HUES6 (cell line): Measurements from ENCODE around the gene SETD3.
A peak's percentile ranks its signal among the peaks of the same experiment; 100 is the strongest.

Experiments
- H3K27ac ChIP-seq: 2 replicates; pipeline ENCODE4 v1.7.0; 2013; ENCODE audit warnings: low read depth, mild to moderate bottlenecking, low read length, inconsistent platforms
- H3K27me3 ChIP-seq: 2 replicates; pipeline ENCODE4 v1.6.1; 2013; ENCODE audit warnings: low read length; ENCODE audit not compliant: control insufficient read depth, insufficient read depth
- H3K36me3 ChIP-seq: 2 replicates; pipeline ENCODE4 v1.6.1; 2013; ENCODE audit warnings: low read length; ENCODE audit not compliant: control insufficient read depth, insufficient read depth
- H3K4me1 ChIP-seq: 2 replicates; pipeline ENCODE4 v1.6.1; 2013; ENCODE audit warnings: low read length; ENCODE audit not compliant: control insufficient read depth, insufficient read depth
- H3K4me3 ChIP-seq: 2 replicates; pipeline ENCODE4 v1.5.1; 2013; ENCODE audit warnings: low read depth, low read length
- H3K9ac ChIP-seq: one replicate; pipeline ENCODE4 v1.6.1; 2013; ENCODE audit warnings: mild to moderate bottlenecking, low read length
- H3K9me3 ChIP-seq: 2 replicates; pipeline ENCODE4 v1.6.1; 2013; ENCODE audit warnings: low read depth, low read length; ENCODE audit not compliant: control insufficient read depth, insufficient read depth

SETD3 gene

DNA sequence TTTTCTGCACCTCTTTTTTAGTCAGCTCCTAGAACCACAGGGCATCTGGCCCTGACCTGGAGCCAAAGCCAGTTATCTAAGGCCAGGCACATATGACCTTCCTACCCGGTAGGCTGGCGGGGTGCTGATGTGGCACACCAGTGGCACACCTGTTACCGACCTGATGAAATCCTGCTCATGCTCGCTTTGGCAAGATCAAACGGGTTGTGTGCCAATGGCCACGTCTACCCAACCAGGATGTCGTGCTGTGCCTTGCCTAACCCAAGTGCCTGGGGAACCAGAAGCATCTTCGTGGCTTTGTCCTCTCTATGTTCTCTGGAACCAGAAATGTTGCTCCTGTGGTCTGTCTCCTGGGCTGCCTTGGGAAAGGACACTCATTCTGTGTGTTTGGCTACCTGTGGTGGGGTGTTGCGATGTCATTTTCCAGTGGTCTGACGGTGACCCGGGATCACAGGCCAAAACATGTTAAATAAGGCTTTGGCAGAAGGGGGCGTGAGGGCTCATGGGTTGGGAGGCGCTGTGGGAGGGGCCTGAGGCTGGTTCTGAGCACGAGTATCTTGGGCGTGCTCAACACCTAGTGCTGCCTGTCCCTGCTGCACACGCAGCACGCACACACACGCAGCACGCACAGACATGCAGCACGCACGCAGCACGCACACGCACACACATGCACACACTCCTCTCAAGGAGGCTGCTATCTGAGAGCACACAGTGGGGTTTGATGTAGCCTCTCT is 28.4 kb upstream of the SETD3 start:
- Histone ChIP-seq H3K9ac (no peak overlapping the region), H3K36me3 (peaks cover 70% of the 10 kb centered on the region), H3K4me3 (no peak overlapping the region), H3K27ac (no peak overlapping the region), H3K4me1 (peaks cover 5% of the 10 kb centered on the region; the same call in 1 of the 2 replicates), H3K9me3 (no peaks in the 10 kb centered on the region), H3K27me3 (no peaks in the 10 kb centered on the region)

DNA sequence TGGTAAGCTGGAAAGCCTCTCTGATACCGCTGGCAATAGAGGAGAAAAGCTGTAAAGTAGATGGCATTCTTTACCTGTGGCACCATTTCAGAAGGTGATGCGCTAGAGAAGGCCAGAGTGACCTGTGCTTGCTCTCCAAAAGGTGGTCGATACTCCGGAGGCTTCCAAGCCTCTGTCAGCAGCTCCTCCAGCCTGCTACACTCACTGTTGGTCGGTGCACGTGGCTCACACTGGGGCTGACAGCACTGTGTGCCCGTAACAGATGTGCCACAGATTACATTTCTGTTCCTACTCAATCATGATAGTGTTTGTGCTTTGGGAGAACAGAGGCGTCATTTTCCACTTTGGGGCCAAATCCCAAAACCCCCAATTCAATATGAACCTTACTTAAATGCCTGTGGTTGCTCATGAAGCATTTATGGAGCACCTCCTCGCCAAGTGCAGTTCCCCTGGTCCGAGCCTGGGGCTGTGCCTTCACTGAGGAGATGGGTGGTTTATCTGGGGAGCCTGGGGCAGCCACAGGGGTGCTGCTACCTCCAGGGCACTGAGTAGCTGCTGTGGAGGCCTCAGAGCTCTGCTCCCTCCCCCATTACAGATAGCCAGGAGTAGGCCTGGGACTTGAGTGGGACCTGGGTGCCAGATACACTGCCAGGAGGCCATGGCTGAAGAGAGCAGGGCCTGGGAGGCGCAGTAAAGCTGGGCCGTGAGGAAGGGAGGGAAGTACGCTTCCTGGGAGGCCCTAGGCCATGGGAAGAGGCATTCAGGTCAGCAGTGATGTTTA is 27.4 kb upstream of the SETD3 start:
- peaks cover 15% of the 10 kb centered on the region for H3K4me1 ChIP-seq
- H3K9ac ChIP-seq = no peak overlapping the region
- no peaks in the 10 kb centered on the region for H3K27me3 ChIP-seq
- peaks cover 78% of the 10 kb centered on the region for H3K36me3 ChIP-seq
- no peak overlapping the region for H3K27ac ChIP-seq
- H3K9me3 ChIP-seq = no peaks in the 10 kb centered on the region
- H3K4me3 ChIP-seq = no peak overlapping the region

DNA sequence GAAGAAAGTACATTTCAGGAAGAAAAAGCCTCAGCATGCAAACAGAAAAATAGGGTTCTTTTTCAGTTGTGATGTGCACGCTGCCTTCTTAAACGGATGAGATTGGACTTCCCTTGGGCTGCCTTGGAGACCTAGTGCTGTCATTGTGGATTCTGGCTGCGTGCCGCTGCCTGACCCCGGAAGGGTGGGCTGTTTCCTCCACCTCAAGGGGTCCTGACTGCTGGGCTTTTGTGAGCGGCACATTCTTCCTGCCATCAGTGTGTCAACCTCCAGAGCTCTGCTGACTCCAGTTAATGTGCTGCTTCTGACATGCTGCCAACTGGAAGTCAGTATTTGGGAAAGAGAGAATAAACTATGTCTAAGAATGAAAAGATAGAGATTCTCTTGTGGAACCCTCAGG is 25.6 kb upstream of the SETD3 start:
- H3K9ac ChIP-seq = no peak overlapping the region
- H3K36me3 ChIP-seq = peaks cover 86% of the 10 kb centered on the region
- H3K27ac ChIP-seq = no peak overlapping the region
- peaks cover 24% of the 10 kb centered on the region for H3K4me1 ChIP-seq
- no peaks in the 10 kb centered on the region for H3K9me3 ChIP-seq
- no peak overlapping the region for H3K4me3 ChIP-seq
- no peaks in the 10 kb centered on the region for H3K27me3 ChIP-seq

DNA sequence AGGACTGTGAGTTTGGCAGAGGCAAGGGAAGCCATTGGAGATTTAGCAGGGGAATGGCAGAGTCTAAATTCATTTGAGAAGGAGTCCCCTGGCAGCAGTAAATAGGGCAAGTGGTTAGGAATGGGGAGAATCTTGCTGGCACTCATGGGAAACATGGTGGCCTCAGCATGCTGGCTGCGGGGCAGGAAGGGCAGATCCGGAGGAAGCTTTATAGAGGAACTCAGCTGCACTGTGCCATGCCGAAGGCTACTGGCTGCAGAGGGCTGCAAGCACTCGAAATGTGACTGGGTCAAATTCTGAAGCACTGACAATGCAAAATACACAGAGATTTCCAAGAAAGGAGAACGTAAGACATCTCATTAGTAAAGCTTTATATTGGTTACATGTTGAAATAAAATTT is 24.4 kb upstream of the SETD3 start:
- H3K9ac ChIP-seq = no peak overlapping the region
- H3K36me3 ChIP-seq = peaks cover 97% of the 10 kb centered on the region
- no peaks in the 10 kb centered on the region for H3K9me3 ChIP-seq
- no peaks in the 10 kb centered on the region for H3K27me3 ChIP-seq
- H3K4me1 ChIP-seq = peaks cover 21% of the 10 kb centered on the region
- H3K27ac ChIP-seq = no peak overlapping the region
- no peak overlapping the region for H3K4me3 ChIP-seq

DNA sequence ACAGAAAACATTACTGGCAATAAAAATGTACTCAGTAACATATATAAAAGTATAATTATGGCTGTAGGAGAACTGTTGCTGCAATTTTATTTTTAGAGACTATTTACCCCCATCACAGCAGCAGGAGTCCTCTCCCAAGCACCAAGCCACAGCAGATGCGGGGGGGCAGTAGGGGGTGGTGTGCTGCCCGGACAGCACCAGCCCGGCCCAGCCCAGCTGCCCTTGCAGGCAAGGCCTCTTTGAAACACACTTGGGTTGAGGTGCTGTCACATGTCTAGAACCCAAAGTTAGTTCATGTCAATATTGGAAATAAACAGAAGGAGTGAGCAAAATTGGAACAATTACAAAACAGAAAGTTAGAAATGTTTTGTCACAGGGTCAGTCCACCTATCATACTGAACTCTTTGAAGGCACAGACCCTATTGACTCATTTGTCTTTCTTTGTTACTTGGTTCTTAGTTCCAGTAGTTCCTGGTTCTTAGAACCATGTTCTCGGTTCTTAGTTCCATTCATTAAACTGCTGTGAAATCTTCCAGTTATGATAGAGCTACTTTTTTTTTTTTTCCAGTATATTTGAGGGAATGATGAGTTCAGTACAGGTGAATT is 23.3 kb upstream of the SETD3 start:
- Histone ChIP-seq H3K27ac (0 out of 2 replicates have a peak overlapping the region, but pooled peaks have one; percentile 43), H3K27me3 (no peaks in the 10 kb centered on the region), H3K9ac (no peak overlapping the region), H3K4me3 (no peak overlapping the region), H3K9me3 (no peaks in the 10 kb centered on the region), H3K4me1 (peaks cover 21% of the 10 kb centered on the region), H3K36me3 (peaks cover 90% of the 10 kb centered on the region)

DNA sequence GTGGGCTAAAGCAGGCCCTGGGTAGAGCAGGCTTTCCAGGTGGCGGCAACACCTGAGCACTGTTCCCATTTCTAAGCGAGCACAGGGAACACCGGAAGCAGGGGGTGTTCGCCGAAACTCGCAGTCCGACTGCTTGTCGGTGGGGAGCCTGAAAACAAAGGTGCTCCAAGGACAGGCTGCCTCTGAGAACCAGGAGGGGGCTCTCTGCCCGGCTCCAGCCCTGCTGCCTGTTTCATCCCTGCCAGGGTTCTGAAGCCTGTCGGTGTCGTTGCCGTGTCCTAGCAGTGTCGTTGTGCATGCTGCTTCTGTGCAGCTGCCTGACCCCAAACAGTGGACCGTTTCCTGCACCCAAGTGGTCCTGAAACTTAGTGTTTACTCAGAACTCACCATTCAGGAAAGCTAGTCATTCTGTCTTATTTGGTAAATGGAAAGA is 22.3 kb upstream of the SETD3 start:
- Histone ChIP-seq H3K36me3 (peaks cover 87% of the 10 kb centered on the region), H3K27me3 (no peaks in the 10 kb centered on the region), H3K27ac (0 out of 2 replicates have a peak overlapping the region, but pooled peaks have one; percentile 43), H3K9ac (peak overlapping the region; percentile 16), H3K4me3 (no peak overlapping the region), H3K4me1 (peaks cover 21% of the 10 kb centered on the region), H3K9me3 (no peaks in the 10 kb centered on the region)

DNA sequence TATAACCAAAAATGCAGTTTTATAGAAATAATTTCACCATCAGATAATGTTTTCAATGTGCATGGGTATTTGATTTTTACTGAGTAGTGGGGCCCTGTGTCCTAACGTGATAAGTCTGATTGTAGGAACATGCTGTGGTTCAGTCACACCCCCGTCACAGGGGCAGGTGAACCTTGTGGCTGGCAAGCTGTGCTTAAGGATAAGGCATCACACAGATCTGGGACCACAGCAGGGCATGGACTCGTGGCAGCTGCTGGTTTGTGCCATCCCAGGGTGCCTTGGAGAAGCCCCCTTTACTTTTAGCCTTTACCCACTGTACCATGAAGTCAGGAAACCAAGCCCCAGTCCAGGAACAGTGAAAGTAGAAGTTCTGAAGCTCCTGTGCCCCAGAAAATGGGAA is 17.2 kb upstream of the SETD3 start:
- no peaks in the 10 kb centered on the region for H3K9me3 ChIP-seq
- no peak overlapping the region for H3K4me3 ChIP-seq
- no peaks in the 10 kb centered on the region for H3K27me3 ChIP-seq
- H3K9ac ChIP-seq = no peak overlapping the region
- peaks cover 82% of the 10 kb centered on the region for H3K36me3 ChIP-seq
- H3K4me1 ChIP-seq = peaks cover 8% of the 10 kb centered on the region
- H3K27ac ChIP-seq = no peak overlapping the region

DNA sequence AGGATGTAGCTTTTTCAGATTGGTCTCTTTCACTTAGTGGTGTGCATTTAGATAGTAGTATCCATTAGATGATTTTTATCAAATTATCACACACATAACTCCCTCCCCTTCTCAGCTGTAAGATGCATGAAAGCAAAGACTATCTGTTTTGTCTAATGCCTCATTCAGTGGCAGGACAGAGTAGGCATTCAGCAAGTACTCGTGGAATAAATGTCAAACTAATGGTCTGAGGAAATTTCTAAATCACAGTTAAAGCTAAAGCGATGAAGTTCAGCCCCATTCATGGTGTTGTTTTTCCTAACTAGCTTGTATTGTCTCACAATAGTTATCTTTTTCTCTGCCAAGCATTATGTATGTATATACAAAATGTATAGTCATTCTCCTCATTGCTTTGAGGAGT is 16.7 kb upstream of the SETD3 start:
- peaks cover 82% of the 10 kb centered on the region for H3K36me3 ChIP-seq

DNA sequence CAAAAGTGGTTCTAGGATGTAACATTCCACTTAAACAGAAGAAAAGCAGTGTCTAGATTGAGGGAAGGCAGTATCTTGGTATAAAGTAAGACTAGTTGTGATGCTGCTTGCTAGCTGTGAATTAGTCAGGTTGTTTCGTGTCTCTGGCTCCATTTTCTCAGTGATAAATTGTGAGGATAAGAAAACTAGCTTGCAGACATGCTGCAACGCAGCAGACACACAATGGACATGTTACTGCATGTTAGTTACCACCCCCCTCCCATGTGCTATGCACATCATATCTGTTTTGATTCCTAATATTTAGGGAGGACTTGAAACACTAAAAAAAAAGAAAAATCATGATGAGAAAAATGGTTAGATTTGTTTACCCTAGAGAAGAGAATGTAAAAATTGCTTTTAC is 3.4 kb upstream of the SETD3 start:
- H3K4me3 ChIP-seq = no peak overlapping the region
- no peak overlapping the region for H3K27ac ChIP-seq
- no peak overlapping the region for H3K9ac ChIP-seq
- peaks cover 10% of the 10 kb centered on the region for H3K4me1 ChIP-seq
- H3K36me3 ChIP-seq = no peaks in the 10 kb centered on the region
- H3K9me3 ChIP-seq = no peaks in the 10 kb centered on the region
- no peaks in the 10 kb centered on the region for H3K27me3 ChIP-seq

More for the DNA sequence above, 16.7 kb upstream of the SETD3 start:
- Histone ChIP-seq H3K9me3 (no peaks in the 10 kb centered on the region), H3K4me3 (no peak overlapping the region), H3K27me3 (no peaks in the 10 kb centered on the region), H3K27ac (no peak overlapping the region), H3K4me1 (peaks cover 3% of the 10 kb centered on the region), H3K9ac (no peak overlapping the region)

DNA sequence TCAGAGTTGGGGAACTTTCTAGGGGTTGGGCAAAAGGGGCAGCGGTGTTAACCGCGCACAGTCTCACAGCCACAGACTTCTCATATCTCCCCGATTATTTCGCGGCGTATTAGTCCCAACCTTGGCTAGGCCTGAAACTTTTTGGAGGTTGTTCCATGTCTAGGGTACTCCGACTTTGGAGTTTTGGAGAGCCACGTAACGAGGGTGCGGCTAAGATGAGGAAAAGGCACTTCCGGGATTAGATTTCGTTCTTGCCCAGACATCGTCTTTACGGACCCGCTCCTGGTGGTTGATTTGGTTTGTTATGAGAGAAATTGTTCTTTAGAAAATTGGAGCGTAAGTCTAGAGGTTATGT is 1.1 kb upstream of the SETD3 start:
- Histone ChIP-seq H3K9ac (peak overlapping the region; percentile 91), H3K9me3 (no peaks in the 10 kb centered on the region), H3K27ac (peak overlapping the region; percentile 86; the same call in 1 of the 2 replicates), H3K4me1 (peaks cover 15% of the 10 kb centered on the region), H3K36me3 (no peaks in the 10 kb centered on the region), H3K4me3 (peak overlapping the region; percentile 98), H3K27me3 (no peaks in the 10 kb centered on the region)
